Measurements from ENCODE around the gene NUDT11.
"Not testable (repeated sequence)": the region's sequence is repeated elsewhere in the genome, so short reads cannot be mapped to it uniquely, and the experiment has no call there.

Gene NUDT11

DNA sequence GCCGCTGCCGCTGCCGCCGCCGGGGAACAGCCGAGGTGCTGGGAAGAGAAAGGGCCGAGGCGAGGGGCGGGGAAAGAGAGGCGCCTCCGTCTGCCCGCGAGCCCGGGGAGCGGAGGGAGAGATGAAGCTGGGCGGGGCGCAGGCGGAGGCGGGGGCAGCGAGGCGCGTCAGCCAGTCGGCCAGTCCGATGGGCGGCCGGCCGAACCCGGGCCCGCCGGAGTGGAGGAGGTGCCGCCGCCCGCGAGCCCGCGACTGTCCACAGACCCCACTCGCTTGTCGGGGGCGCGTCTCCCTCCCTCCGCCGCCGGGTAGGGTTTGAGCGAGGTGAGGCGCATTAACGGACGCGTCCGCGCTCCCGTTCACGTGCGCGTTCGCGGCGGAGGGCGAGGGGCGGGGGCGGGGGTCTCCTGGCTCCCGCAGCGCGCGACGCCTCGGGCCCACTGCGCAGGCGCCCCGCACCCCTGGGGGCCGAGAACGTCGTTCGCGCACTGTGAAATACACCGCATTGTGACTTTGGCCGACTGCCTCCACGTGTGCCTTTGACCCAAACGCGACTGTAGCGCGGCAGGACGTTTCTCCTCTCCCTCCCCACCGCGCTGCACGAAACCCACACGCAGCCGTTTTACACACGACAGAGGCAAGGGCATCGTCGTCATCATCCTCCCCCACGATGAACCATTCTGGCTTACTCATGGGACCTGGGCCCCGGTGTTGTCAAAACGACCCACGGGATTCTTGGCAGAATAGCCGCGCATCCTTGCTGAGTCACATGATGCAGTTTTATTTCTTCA is at the start of gene NUDT11:
TSS of gene NUDT11 (minus strand) at position 92 of the 791 bp plus-strand sequence. CDS start 148 bp downstream, outside the sequence.
- H3K27ac ChIP-seq = peak within 1 kb of the TSS; percentile 53
- TF ChIP-seq, protein P1, sequence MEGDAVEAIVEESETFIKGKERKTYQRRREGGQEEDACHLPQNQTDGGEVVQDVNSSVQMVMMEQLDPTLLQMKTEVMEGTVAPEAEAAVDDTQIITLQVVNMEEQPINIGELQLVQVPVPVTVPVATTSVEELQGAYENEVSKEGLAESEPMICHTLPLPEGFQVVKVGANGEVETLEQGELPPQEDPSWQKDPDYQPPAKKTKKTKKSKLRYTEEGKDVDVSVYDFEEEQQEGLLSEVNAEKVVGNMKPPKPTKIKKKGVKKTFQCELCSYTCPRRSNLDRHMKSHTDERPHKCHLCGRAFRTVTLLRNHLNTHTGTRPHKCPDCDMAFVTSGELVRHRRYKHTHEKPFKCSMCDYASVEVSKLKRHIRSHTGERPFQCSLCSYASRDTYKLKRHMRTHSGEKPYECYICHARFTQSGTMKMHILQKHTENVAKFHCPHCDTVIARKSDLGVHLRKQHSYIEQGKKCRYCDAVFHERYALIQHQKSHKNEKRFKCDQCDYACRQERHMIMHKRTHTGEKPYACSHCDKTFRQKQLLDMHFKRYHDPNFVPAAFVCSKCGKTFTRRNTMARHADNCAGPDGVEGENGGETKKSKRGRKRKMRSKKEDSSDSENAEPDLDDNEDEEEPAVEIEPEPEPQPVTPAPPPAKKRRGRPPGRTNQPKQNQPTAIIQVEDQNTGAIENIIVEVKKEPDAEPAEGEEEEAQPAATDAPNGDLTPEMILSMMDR (conservative IDR thresholded peaks at IDR 0.05) = no peak

DNA sequence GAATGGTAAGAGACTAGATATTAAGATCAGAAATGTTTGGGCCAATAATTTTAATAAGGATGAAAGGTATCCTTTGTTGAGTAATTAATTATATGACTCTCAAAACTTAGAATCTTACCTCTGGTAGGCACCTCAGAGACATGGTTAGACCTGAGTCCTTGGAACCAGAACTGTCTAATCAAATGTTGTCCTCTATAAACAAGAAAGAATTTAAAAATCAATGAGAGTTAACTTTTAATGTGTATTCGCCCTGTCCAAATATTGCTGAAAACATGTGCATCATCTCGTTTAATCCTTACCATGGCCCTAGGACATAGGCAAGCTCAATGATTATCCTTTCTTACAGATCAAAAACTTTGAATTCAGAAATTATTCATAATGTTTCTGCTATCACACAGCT is 24.0 kb upstream of the NUDT11 start:
- H3K27ac ChIP-seq = no peak overlapping the region
- TF ChIP-seq, protein P1 (conservative IDR thresholded peaks at IDR 0.05) = no peak

DNA sequence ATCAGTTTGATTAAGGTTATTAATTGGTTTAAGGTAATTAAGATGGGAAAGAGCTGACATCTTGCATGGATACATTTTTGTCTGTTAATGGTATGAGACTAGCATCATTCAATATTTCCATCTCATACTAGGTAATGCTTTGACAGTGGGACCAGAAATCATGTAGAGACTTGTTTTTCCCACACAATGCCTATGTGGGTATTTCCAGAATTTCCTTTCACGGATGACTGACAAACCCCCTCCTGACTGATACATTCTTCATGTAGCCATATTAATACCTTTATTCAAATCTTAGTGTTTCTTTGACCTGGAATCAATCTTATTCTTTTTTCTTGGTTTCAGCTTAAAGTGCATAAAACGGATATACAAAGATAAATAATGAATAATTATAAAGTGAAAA is 22.7 kb upstream of the NUDT11 start:
- H3K27ac ChIP-seq = not testable (repeated sequence)

DNA sequence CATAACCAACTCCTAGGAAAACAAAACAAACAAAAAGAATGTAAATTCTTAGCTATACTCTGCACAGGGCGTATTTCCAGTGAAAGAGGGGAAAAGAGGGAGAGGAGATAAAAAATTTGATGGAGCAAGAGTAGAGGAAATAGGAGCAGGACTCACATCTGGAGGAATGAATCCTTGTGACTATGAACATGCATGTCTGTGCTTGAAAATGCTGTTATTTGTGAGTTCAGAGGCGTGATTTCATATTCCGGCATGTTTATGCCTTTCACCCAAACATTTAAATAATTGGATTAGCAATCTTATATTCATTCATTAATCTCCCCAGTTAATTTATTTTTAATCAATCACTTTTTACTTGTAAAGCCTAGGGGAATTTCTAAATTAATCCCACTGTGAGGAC is 11.2 kb upstream of the NUDT11 start:
- TF ChIP-seq, protein P1 (conservative IDR thresholded peaks at IDR 0.05) = no peak
- H3K27ac ChIP-seq = no peak overlapping the region

DNA sequence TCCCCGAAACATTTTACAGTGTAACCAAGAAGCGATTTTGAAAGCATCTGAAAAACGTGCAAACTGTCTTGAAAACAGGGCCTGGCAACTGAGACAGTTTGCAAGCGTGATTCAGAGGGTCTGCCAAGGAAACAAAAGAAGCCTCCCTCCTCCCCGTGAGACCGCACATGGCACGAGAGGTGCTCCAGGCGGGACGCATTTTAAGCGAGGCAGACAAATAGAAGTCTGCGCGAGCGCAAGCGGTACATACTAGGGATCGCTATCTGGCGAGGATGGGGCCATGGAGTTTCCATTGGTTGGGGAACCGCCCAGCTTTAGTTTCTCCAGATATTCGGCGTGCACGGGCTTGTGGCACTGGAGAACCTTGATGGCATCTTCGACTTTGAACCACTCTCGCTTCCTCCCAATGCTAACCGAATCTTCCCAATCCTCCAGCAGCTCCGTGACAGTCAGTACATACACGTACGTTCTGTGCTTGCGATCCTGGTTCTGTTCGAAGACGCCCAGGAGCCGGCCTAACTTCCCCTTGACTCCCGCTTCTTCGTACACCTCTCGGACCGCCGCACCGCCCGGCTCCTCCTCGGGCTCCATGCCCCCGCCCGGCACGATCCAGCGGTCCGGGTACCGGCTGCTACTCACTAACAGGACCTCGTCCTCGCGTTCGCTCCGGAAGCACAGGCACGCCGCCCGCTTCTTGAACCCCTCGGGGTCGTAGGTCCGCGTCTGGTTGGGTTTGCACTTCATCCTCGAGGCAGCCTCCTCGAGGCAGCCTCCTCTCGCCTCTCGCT is 497 bp downstream of the NUDT11 start:
- peak overlapping the region; percentile 53; the same call in 1 of the 2 replicates for H3K27ac ChIP-seq

DNA sequence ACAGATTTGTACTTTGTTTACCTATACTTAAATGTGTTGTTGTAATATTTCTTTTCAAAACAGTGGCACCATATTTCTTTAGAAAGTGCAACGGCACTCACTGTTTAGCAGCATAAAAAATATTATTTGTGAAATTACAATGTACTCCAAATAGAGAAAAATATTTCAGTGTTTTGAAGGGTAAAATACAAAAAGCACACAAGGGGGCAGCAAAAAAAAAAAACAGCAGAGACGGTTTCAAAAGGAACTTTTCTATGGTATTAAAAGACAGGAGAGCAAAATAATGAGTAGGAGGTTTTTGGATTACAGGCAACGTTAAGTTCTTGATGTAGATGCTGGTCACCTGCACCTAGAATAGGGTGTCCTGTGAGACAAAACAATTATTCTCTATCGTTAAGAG is 2.0 kb downstream of the NUDT11 start:
- TF ChIP-seq, protein P1 (conservative IDR thresholded peaks at IDR 0.05) = 0 out of 2 replicates have a peak, but pooled peaks have one; percentile 7
- H3K27ac ChIP-seq = no peak overlapping the region

DNA sequence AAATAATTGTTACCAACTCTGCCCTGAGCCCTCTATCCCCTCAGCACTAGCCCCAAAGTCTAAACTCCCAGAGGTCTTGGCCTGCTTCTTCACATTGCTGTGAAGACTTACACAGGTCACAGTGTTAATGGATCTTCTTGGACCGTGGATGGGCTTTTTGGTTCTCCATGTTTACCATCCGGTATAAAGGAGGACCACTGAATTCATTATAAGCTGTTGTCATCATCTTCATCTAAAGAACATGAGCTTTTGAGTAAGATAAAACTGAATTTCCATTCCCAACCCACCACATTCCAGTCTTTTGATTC is 8.5 kb downstream of the NUDT11 start:
- no peak overlapping the region for H3K27ac ChIP-seq

DNA sequence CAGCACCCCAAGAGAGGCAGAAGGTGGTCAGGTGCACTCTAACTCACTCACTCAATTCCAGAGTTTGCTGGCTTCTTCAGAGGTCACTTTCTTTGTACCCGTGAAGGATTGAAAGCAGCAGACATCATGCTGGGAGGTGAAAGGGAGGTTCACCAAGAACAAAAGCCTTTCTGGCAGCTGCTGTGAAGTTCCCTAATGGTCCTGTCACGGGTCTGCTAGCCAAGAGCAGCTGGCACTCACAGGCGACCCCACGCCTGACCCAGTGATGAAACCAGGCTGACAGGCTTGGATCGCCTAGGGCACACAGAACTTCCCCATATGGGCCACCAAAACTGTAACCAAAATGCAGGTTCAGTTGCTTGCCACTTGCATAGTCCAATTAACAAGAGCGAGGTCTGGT is 11.8 kb downstream of the NUDT11 start:
- no peak overlapping the region for H3K27ac ChIP-seq
- TF ChIP-seq, protein P1 (conservative IDR thresholded peaks at IDR 0.05) = no peak

More for the DNA sequence above, 8.5 kb downstream of the NUDT11 start:
- TF ChIP-seq, protein P1 (conservative IDR thresholded peaks at IDR 0.05) = 0 out of 2 replicates have a peak, but pooled peaks have one; percentile 15

DNA sequence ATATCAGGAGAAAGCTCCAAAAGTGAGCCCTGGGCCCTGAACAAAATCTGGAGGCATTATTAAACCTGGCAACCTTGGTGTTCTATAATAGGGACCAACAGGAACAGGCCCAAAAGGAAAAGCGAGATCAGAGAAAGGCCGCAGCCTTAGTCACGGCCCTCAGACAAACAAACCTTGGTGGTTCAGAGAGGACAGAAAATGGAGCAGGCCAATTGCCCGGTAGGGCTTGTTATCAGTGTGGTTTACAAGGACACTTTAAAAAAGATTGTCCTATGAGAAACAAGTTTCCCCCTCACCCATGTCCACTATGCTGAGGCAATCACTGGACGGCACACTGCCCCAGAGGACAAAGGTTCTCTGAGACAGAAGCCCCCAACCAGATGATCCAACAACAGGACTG is 14.0 kb downstream of the NUDT11 start:
- not testable (repeated sequence) for H3K27ac ChIP-seq

Data from VCaP (cell line).